ENCODE measurements around the gene EN1. TPM values are rescaled to one million over a fixed set of nuclear protein-coding genes. Genes with fewer than 3 reads are reported as not detected.

EN1 gene
- total and polyA plus RNA-seq, 2 of the 4 experiments (the other 2 are of a cell fraction) = not detected

DNA sequence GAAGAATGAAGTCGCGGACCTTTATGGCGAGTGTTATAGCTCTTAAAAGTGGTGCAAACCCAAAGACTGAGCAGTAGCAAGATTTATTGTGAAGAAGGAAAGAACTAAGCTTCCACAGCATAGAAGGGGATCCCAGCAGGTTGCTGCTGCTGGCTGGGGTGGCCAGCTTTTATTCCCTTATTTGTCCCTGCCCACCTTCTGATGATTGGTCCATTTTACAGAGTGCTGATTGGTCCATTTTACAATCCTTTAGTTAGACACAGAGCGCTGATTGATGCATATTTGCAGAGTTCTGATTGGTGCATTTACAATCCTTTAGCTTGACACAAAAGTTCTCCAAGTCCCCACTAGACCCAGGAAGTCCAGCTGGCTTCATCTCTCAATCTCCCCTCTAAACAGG, 36.3 kb upstream of the EN1 start:
- no peak for DNase-seq
- CTCF ChIA-PET = interaction anchor here (1.1 kb wide), 1 partner anchor 407 kb away, joined by 3 read pairs; no protein-coding TSS in a partner anchor
- Histone ChIP-seq H3K4me1 (ENCODE audit: control insufficient read depth, insufficient read depth, low read length) (no peaks in the 10 kb centered on the region), H3K23ac (ENCODE audit: low read depth, low read length) (no peak overlapping the region), H3K9me3 (ENCODE audit: control insufficient read depth, insufficient read depth, low read length) (no peaks in the 10 kb centered on the region), H2AFZ (replicated peaks; ENCODE audit: low read length, poor library complexity) (no peak overlapping the region), H4K5ac (ENCODE audit: low read depth, low read length) (no peak overlapping the region), H4K20me1 (ENCODE audit: insufficient read depth, low read length) (no peaks in the 10 kb centered on the region), H3K56ac (ENCODE audit: extremely low read depth, insufficient read depth, low read length) (no peak overlapping the region), H4K8ac (ENCODE audit: low read depth in 2 of 2, low read length in 2 of 2) (no peak overlapping the region), H3K27me3 (ENCODE audit: control insufficient read depth, insufficient read depth, low read length) (no peaks in the 10 kb centered on the region; the same call in 1 of the 2 replicates), H3K18ac (ENCODE audit: low read depth, low read length) (no peak overlapping the region), H3K4ac (ENCODE audit: low read depth, low read length) (no peak overlapping the region), H2BK20ac (ENCODE audit: low read depth, low read length) (no peak overlapping the region), H3K14ac (replicated peaks; ENCODE audit: low read depth, low read length) (no peak overlapping the region), H2BK5ac (ENCODE audit: low read depth, low read length, poor library complexity, severe bottlenecking) (no peak overlapping the region), H3K4me2 (ENCODE audit: low read depth, low read length) (no peak overlapping the region), H3K9ac (ENCODE audit: low read depth, low read length) (no peak overlapping the region), H3K36me3 (ENCODE audit: control insufficient read depth, insufficient read depth, low read length) (no peaks in the 10 kb centered on the region), H2AK5ac (ENCODE audit: low read depth, low read length) (no peak overlapping the region), H3K79me1 (ENCODE audit: low read depth in 1 of 2, low read length in 2 of 2) (no peaks in the 10 kb centered on the region), H2BK120ac (ENCODE audit: low read depth, low read length) (no peak overlapping the region), H2BK15ac (ENCODE audit: low read depth, low read length) (no peak overlapping the region), H3K27ac (ENCODE audit: insufficient read depth, low read length) (no peak overlapping the region), H2AK9ac (replicated peaks; ENCODE audit: low read depth, low read length, poor library complexity) (no peak overlapping the region), H3K4me3 (ENCODE audit: insufficient read depth, low read depth, low read length) (no peak overlapping the region), H3K9me1 (ENCODE audit: insufficient read depth, low read length) (no peaks in the 10 kb centered on the region), H4K91ac (ENCODE audit: insufficient read depth, low read depth, low read length) (no peak overlapping the region)
- dilution Hi-C loops (cut with HindIII; ENCODE audit: low sequenced_read_pairs, unreplicated experiment) (no loop called here), in situ Hi-C loops (cut with MboI; ENCODE audit: low sequenced_read_pairs) (loop anchor here (5.0 kb wide), 1 partner anchor 404 kb away; no protein-coding TSS in a partner anchor), intact Hi-C loops (cut with micrococcal nuclease) (loop anchor here (5.0 kb wide), 3 partner anchors 334 to 779 kb away; no protein-coding TSS in a partner anchor)
- POLR2A ChIA-PET (ENCODE audit: unreplicated experiment) = no interaction called here
- ATAC-seq (ENCODE audit: low read depth) = no peak
- no CpG with 5 or more reads among the region's 4 CpGs for WGBS, 2 experiments (ENCODE audit: extremely low coverage in 2 of 2, insufficient read length in 1 of 2)
- no TSS peak for BruUV-seq (replicated peaks)
- TF ChIP-seq, protein P1, sequence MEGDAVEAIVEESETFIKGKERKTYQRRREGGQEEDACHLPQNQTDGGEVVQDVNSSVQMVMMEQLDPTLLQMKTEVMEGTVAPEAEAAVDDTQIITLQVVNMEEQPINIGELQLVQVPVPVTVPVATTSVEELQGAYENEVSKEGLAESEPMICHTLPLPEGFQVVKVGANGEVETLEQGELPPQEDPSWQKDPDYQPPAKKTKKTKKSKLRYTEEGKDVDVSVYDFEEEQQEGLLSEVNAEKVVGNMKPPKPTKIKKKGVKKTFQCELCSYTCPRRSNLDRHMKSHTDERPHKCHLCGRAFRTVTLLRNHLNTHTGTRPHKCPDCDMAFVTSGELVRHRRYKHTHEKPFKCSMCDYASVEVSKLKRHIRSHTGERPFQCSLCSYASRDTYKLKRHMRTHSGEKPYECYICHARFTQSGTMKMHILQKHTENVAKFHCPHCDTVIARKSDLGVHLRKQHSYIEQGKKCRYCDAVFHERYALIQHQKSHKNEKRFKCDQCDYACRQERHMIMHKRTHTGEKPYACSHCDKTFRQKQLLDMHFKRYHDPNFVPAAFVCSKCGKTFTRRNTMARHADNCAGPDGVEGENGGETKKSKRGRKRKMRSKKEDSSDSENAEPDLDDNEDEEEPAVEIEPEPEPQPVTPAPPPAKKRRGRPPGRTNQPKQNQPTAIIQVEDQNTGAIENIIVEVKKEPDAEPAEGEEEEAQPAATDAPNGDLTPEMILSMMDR (conservative IDR thresholded peaks at IDR 0.05; ENCODE audit: low read depth, low read length) = no peak
- no peak for TF ChIP-seq POLR2A (IDR thresholded peaks at IDR 0.05; ENCODE audit: low read depth, low read length)
- TF ChIP-seq RCOR1 (IDR thresholded peaks at IDR 0.05; ENCODE audit: insufficient replicate concordance, low read length) = no peak
- no peak for TF ChIP-seq FOS (IDR thresholded peaks at IDR 0.05; ENCODE audit: low read depth, low read length)
- no peak for TF ChIP-seq MAFK (IDR thresholded peaks at IDR 0.05; ENCODE audit: low read depth, low read length)
- no peak for TF ChIP-seq CEBPB (IDR thresholded peaks at IDR 0.05; ENCODE audit: low read depth, low read length)
- no peak for TF ChIP-seq RAD21 (IDR thresholded peaks at IDR 0.05; ENCODE audit: low read length)
- TF ChIP-seq SMC3 (IDR thresholded peaks at IDR 0.05; ENCODE audit: low read depth, low read length) = no peak
- no peak for TF ChIP-seq RFX5 (IDR thresholded peaks at IDR 0.05; ENCODE audit: low read depth, low read length)

Data from IMR-90 (cell line).